GM23338 (cell line): ENCODE measurements around the gene GZF1.

Experiments
- CREB1 ChIP-seq: fragments of 250-450 bp; sonication (Bioruptor Pico); IDR thresholded peaks from 2 replicates; pipeline ENCODE4 v1.5.0; 2020; ENCODE audit warnings: low read depth, mild to moderate bottlenecking, moderate library complexity
- EZH2phosphoT487 ChIP-seq: fragments of 200-600 bp; sonication (generic); IDR thresholded peaks from one replicate; pipeline ENCODE4 v1.8.1; 2018; ENCODE audit warnings: antibody characterized with exemption; ENCODE audit not compliant: unreplicated experiment
- POLR2AphosphoS5 ChIP-seq: IDR thresholded peaks from 2 replicates; pipeline ENCODE4 v1.6.1; 2016; ENCODE audit warnings: antibody characterized with exemption, low read depth
- TF ChIP-seq, protein P1 (sequence below), 2 experiments: fragments of 200-600 bp in 1 of 2; sonication (generic) in 1 of 2; conservative IDR thresholded peaks; 2 replicates each; pipeline versions ENCODE4 v1.5.1 to v1.6.1; 2016 to 2017; ENCODE audit warnings: antibody characterized with exemption in 2 of 2, low read depth in 2 of 2, mild to moderate bottlenecking in 2 of 2, moderate library complexity in 1 of 2

GRCh38 chr20:23325107-23325506 lies 36.9 kb upstream of the GZF1 start:
- TF ChIP-seq POLR2AphosphoS5 (no peak), EZH2phosphoT487 (no peak), CREB1 (CRISPR knock-in tag) (no peak)
- TF ChIP-seq, protein P1, sequence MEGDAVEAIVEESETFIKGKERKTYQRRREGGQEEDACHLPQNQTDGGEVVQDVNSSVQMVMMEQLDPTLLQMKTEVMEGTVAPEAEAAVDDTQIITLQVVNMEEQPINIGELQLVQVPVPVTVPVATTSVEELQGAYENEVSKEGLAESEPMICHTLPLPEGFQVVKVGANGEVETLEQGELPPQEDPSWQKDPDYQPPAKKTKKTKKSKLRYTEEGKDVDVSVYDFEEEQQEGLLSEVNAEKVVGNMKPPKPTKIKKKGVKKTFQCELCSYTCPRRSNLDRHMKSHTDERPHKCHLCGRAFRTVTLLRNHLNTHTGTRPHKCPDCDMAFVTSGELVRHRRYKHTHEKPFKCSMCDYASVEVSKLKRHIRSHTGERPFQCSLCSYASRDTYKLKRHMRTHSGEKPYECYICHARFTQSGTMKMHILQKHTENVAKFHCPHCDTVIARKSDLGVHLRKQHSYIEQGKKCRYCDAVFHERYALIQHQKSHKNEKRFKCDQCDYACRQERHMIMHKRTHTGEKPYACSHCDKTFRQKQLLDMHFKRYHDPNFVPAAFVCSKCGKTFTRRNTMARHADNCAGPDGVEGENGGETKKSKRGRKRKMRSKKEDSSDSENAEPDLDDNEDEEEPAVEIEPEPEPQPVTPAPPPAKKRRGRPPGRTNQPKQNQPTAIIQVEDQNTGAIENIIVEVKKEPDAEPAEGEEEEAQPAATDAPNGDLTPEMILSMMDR (conservative IDR thresholded peaks at IDR 0.05; ENCODE audit: low read depth in 2 of 2), result no peak
